Hematopoietic multipotent progenitor cell treated with erythropoietin and hydrocortisone succinate and interleukin-3 and kit ligand, for 4 days (in vitro differentiated cells): ENCODE measurements around the gene ARSH.
"Not testable (repeated sequence)": the region's sequence is repeated elsewhere in the genome, so short reads cannot be mapped to it uniquely, and the experiment has no call there.

Experiments
- DNase-seq: peaks from one replicate; pipeline ENCODE4 v3.0.0-alpha.2; 2015

The ARSH gene, protein sequence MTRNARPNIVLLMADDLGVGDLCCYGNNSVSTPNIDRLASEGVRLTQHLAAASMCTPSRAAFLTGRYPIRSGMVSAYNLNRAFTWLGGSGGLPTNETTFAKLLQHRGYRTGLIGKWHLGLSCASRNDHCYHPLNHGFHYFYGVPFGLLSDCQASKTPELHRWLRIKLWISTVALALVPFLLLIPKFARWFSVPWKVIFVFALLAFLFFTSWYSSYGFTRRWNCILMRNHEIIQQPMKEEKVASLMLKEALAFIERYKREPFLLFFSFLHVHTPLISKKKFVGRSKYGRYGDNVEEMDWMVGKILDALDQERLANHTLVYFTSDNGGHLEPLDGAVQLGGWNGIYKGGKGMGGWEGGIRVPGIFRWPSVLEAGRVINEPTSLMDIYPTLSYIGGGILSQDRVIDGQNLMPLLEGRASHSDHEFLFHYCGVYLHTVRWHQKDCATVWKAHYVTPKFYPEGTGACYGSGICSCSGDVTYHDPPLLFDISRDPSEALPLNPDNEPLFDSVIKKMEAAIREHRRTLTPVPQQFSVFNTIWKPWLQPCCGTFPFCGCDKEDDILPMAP

GRCh38 chrX:3006495-3006894 is at the start of gene ARSH:
TSS of gene ARSH (plus strand) at chrX:3006546. CDS start at chrX:3006613, 67 bp downstream.
- no peak for DNase-seq

- DNase-seq = no peak
These were observed 48.1 kb upstream of the ARSH start for GRCh38 chrX:2958199-2958598.

DNA sequence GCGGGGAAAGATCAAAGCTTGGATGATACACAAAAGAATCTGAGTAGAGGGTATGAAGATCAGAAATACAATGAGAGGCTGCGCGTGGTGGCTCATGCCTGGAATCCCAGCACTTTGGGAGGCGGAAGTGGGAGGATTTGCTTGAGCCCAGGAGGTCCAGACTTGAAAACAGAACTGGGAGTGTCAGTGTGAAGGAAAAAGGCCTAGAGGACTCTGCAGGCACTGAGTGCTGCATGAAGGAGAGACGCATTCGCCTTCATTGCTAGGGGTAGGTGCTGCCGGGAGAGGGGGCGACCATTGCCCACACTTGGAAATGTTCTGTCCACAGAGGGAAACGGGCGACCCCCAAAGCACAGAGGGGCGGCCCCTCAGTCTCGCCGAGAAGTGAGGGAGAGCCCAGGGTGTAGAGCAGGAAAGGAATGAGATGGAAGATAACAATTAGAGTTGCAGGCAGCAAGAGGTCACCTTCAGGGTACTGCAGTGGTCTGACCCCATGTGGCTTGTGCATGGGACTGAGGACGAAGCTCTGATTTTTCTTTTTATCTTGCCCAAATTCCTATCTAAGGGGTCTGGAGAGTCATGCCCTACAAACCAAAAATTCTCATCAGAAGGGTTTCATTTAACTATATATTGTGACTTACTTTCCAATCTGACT is 45.4 kb upstream of the ARSH start:
- DNase-seq = no peak

GRCh38 chrX:2962381-2962780 is 44.0 kb upstream of the ARSH start:
- no peak for DNase-seq

DNA sequence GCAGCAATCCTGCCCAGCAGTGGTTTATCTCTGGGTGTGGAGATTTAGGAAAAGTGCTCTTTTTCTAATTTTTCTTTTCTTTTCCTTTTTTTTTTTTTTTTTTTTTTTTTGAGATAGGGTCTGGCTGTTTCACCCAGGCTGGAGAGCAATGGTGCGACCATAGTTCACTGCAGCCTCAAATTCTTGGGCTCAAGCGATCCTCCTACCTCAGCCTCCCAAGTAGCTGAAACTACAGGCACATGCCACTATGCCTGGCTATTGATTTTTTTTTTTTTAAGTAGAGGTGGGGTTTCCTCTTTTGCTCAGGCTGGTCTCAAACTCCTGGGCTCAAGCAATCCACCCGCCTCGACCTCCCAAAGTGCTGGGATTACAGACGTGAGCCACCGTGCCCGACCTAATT is 42.9 kb upstream of the ARSH start:
- not testable (repeated sequence) for DNase-seq

DNA sequence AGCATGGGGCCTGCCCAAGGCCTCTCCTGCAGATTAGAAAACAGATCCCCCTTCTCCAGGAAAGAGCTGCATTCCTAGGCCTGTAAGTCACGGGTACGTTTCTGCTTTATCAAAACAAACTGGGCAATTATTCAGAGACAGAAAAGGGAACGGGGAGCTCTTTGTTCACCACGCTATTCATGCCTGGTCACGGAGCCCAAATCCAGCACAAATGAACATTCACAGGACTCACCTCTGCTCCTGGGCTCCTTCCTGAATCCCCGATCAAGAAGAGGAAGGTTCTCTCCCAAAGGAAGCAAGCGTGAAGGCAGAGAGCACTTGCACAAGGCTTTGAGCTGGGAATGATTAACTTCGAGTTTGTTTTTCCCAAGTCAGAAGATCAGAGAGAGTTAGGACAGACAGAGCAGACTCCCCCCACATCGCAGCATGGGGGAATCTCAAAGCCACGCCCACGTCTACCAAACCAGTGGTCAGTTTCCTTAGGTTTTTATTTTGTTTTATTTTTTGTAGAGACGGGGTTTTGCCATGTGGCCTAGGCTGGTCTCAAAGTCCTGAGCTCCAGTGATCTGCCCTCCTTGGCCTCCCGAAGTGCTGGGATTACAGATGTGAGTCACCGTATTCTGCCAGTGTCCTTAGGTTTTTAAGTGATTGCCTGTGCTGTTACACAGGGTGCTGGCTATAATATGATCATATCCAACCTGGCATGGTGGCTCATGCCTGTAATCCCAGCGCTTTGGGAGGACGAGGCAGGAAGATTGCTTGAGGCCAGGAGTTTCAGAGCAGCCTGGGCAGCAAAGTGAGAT is 42.2 kb upstream of the ARSH start:
- DNase-seq = not testable (repeated sequence)

- DNase-seq = no peak
These were observed 40.4 kb upstream of the ARSH start for GRCh38 chrX:2965965-2966364.

DNA sequence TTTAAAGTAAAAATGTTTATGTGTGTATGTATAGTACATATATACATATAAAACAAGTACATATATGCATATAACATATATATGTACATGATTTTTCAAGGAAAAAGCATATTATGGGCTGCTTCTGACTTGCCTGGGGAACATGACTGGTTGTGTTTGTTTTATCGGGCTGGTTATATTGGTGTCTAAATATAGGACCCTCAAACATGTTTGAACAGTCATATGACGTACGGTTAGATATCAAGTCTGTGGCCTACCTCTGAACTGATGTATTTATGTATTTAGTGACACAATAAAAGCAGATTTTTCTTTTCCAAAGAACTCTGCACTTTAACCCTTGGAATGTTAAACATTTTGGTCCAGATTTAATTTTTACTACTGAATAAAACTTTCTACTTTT is 39.3 kb upstream of the ARSH start:
- DNase-seq = no peak

DNA sequence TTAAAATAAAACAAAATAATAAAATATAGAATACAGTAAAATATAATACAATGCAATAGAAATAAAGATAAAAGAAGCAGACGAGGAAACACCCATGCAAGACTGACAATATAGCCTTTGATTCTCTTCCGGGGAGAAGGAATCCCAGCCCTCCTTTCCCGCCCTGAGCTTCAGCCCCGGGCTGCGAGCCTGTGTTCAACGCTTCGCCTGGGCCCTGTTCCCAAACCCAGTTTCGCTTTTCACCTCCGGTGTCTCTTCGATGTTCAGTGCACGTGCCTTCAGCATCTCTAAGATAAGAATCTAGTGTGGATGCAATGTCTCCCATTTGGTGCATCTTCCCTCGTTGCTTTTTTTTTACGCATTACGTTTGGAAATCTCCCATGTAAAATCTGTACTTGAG is 38.8 kb upstream of the ARSH start:
- no peak for DNase-seq

GRCh38 chrX:2967998-2968909 is 38.1 kb upstream of the ARSH start:
- DNase-seq = peak; percentile 13

DNA sequence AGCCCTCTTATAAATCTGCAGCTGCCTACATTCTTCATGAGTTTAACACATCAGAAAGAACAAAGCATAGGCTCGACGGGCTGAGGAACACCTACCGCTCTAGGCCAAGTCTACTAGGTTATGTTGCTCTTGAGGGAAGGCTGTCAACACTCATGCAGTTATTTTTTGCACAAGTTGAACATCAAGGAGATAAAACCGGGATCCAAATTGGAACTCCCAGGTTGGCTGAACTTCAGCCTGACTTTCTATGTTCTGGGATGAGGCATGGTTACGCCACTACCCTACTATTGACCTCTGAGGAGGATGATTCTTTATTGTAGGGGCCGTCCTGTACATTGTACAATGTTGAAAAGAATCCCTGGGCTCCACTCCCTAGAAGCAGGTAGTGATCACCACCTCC is 37.3 kb upstream of the ARSH start:
- no peak for DNase-seq

- DNase-seq = no peak
These were observed 34.0 kb upstream of the ARSH start for GRCh38 chrX:2972391-2972790.

DNA sequence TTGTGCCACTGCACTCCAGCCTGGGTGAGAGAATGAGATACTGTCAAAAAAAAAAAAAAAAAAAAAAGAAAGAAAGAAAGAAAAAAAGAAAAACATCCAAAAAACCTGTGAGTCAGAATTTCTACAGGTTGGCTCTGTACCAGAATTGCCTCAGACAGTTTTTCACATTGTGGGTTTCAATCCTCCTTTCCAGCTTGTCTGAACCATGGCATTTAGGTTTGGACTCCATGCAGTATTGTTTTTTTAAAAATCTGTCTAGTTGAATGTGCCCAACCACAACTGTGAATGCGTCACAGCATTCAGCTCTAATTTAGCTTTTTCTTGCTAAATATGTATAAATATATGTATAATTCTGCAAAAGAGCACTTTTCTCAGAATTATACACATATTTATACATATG is 31.4 kb upstream of the ARSH start:
- no peak for DNase-seq

DNA sequence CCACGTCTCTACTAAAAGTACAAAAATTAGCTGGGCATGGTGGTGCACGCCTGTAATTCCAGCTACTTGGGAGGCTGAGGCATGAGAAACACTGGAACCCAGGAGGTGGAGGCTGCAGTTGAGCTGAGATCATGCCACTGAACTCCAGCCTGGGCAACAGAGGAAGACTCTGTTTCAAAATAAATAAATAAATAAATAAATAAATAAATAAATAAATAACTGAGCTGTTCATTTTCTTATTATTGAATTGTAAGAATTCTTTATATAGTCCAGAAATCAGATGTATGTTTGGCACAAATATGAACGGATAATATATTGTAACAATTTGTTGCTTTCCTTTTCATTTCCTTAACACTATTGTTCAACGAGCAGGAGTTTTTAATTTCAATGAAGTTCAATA is 27.7 kb upstream of the ARSH start:
- DNase-seq = not testable (repeated sequence)

GRCh38 chrX:2984342-2984741 is 22.0 kb upstream of the ARSH start:
- DNase-seq = peak; percentile 2

GRCh38 chrX:2989565-2989964 is 16.8 kb upstream of the ARSH start:
- no peak for DNase-seq

DNA sequence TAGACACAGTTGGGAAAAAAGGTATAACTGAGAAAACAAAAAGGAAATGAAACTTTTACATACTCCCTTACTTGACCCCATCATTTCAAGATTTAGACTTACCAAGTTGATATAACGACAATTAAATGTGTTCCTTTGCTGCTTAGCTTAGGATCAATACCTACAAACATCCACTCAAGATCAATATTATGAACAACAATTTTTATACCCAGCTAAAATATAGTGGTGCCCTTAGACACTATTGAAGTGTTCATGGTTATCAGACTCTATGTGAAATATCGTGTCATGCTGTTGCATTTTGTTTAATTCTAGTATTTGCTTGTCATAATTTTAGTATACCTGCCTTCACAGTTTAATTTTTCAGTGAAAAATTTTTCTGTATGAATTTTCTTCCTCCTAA is 4.2 kb downstream of the ARSH start:
- DNase-seq = no peak

DNA sequence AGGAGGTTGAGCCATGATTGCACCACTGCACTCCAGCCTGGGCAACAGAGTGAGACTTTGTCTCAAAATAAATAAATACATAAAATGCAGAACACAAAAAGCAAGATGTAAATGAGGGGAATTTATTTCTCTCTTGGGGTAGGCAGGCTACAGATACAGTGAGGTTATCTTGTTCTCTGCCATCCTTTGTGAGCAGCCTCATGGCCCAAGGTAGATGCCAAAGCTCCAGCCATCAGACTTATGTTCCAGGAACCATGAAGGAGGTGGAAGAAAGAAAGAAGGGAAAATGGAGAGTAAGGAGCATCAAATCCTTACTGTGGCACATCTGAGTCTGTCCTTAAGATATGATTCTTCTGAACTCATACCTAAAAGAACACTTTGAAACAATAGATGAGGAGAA is 11.1 kb downstream of the ARSH start:
- DNase-seq = no peak

- DNase-seq = no peak
These were observed 17.8 kb downstream of the ARSH start for GRCh38 chrX:3024176-3024575.

DNA sequence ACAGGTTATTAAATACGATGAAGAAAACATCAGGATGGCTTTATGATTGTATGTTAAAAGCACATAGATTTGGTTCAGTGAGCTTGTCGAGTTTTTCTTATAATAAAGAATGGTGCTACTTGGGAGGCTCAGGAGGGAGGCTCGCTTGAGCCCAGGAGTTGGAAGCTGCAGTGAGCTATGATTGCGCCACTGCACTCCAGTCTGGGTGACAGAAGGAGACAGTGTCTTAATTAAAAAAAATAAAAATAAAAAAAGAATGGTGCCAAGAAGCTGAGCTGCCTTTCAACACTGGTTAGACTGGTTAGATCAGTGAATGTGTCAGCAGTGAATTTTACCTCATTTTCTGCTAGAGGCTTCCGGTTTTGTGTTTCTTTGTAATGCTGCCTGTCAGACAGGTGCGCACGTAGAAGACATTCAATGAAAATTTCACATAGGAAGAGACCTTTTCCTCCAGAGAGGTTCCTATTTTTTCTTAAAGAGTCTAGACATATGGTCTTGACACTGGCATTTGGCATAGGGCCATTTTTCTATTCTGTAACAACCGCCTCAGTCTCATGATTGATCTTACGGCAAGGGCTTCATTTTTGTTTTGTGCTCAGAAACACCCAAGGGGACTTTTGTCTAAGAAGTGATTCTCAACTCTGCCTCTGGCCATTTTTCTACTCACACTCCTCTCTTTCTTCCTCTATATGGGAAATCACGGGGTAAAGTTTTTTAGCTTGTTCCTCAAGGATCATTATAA is 19.9 kb downstream of the ARSH start:
- DNase-seq = peak; percentile 31

DNA sequence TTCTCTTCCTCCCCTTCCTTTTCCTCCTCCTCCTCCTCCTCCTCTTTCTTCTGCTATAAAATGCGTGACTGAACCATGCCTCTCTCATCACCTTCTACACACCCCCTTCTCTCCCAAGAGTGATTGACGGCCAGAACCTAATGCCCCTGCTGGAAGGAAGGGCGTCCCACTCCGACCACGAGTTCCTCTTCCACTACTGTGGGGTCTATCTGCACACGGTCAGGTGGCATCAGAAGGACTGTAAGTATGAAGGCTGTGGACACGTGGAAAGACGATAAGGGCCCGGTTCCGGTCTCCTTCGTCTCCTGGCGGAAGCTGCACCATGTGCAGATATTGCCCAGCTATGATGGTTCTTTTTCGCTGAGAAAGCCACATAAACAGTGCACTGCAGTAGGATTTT is 22.8 kb downstream of the ARSH start:
- DNase-seq = peak; percentile 59

GRCh38 chrX:3037218-3037617 is 30.9 kb downstream of the ARSH start:
- DNase-seq = no peak
